HUES6 (cell line): ENCODE data around the gene RGS14.

ENCODE experiments used
- H3K27ac ChIP-seq: 2 replicates; pipeline ENCODE4 v1.7.0; 2013; ENCODE audit warnings: low read depth, mild to moderate bottlenecking, low read length, inconsistent platforms
- H3K27me3 ChIP-seq: 2 replicates; pipeline ENCODE4 v1.6.1; 2013; ENCODE audit warnings: low read length; ENCODE audit not compliant: control insufficient read depth, insufficient read depth
- H3K36me3 ChIP-seq: 2 replicates; pipeline ENCODE4 v1.6.1; 2013; ENCODE audit warnings: low read length; ENCODE audit not compliant: control insufficient read depth, insufficient read depth
- H3K4me1 ChIP-seq: 2 replicates; pipeline ENCODE4 v1.6.1; 2013; ENCODE audit warnings: low read length; ENCODE audit not compliant: control insufficient read depth, insufficient read depth
- H3K4me3 ChIP-seq: 2 replicates; pipeline ENCODE4 v1.5.1; 2013; ENCODE audit warnings: low read depth, low read length
- H3K9ac ChIP-seq: one replicate; pipeline ENCODE4 v1.6.1; 2013; ENCODE audit warnings: mild to moderate bottlenecking, low read length
- H3K9me3 ChIP-seq: 2 replicates; pipeline ENCODE4 v1.6.1; 2013; ENCODE audit warnings: low read depth, low read length; ENCODE audit not compliant: control insufficient read depth, insufficient read depth

The RGS14 gene

GRCh38 chr5:177384134-177384533, 26.4 kb downstream of the RGS14 start, which contains the start of gene SLC34A1:
TSS of gene SLC34A1 (plus strand) at chr5:177384434. CDS start at chr5:177385742, 1,308 bp downstream.
- H3K9me3 ChIP-seq, result no peaks in the 10 kb centered on the region
- no peak within 1 kb of the TSS for H3K27ac ChIP-seq
- peaks cover 20% of the 10 kb centered on the region for H3K27me3 ChIP-seq
- no peak within 1 kb of the TSS for H3K9ac ChIP-seq
- peaks cover 18% of the 10 kb centered on the region for H3K4me1 ChIP-seq
- H3K4me3 ChIP-seq, result no peak within 1 kb of the TSS
- no peaks in the 10 kb centered on the region for H3K36me3 ChIP-seq

GRCh38 chr5:177385720-177386119, 28.0 kb downstream of the RGS14 start:
- H3K9ac ChIP-seq, result no peak overlapping the region
- no peaks in the 10 kb centered on the region for H3K36me3 ChIP-seq
- no peak overlapping the region for H3K4me3 ChIP-seq
- H3K4me1 ChIP-seq, result peaks cover 29% of the 10 kb centered on the region
- no peaks in the 10 kb centered on the region for H3K9me3 ChIP-seq
- H3K27ac ChIP-seq, result no peak overlapping the region
- peaks cover 30% of the 10 kb centered on the region for H3K27me3 ChIP-seq

GRCh38 chr5:177386542-177386941, 28.8 kb downstream of the RGS14 start:
- Histone ChIP-seq H3K9ac (no peak overlapping the region), H3K9me3 (no peaks in the 10 kb centered on the region), H3K4me1 (peaks cover 24% of the 10 kb centered on the region), H3K36me3 (no peaks in the 10 kb centered on the region), H3K27ac (no peak overlapping the region), H3K27me3 (peaks cover 35% of the 10 kb centered on the region), H3K4me3 (no peak overlapping the region)

GRCh38 chr5:177387405-177387804, 29.7 kb downstream of the RGS14 start:
- Histone ChIP-seq H3K36me3 (no peaks in the 10 kb centered on the region), H3K4me1 (peaks cover 22% of the 10 kb centered on the region), H3K27ac (no peak overlapping the region), H3K4me3 (no peak overlapping the region), H3K9me3 (no peaks in the 10 kb centered on the region), H3K27me3 (peaks cover 38% of the 10 kb centered on the region), H3K9ac (no peak overlapping the region)

GRCh38 chr5:177388521-177389052, 30.9 kb downstream of the RGS14 start:
- Histone ChIP-seq H3K27me3 (peaks cover 35% of the 10 kb centered on the region), H3K9me3 (no peaks in the 10 kb centered on the region), H3K9ac (no peak overlapping the region), H3K36me3 (no peaks in the 10 kb centered on the region), H3K27ac (no peak overlapping the region), H3K4me3 (no peak overlapping the region), H3K4me1 (peaks cover 17% of the 10 kb centered on the region)

GRCh38 chr5:177389241-177390169, 31.8 kb downstream of the RGS14 start:
- H3K9ac ChIP-seq, result no peak overlapping the region
- peaks cover 27% of the 10 kb centered on the region for H3K27me3 ChIP-seq
- H3K27ac ChIP-seq, result no peak overlapping the region
- no peaks in the 10 kb centered on the region for H3K36me3 ChIP-seq
- H3K4me1 ChIP-seq, result peaks cover 23% of the 10 kb centered on the region
- no peak overlapping the region for H3K4me3 ChIP-seq
- no peaks in the 10 kb centered on the region for H3K9me3 ChIP-seq

GRCh38 chr5:177390363-177391300, 32.9 kb downstream of the RGS14 start:
- H3K27me3 ChIP-seq, result peaks cover 27% of the 10 kb centered on the region
- no peak overlapping the region for H3K27ac ChIP-seq
- no peaks in the 10 kb centered on the region for H3K9me3 ChIP-seq
- H3K4me3 ChIP-seq, result no peak overlapping the region
- H3K4me1 ChIP-seq, result peaks cover 23% of the 10 kb centered on the region
- H3K9ac ChIP-seq, result no peak overlapping the region
- H3K36me3 ChIP-seq, result no peaks in the 10 kb centered on the region

- Histone ChIP-seq H3K4me1 (peaks cover 28% of the 10 kb centered on the region), H3K4me3 (no peak overlapping the region), H3K27me3 (peaks cover 34% of the 10 kb centered on the region), H3K9me3 (no peaks in the 10 kb centered on the region), H3K36me3 (no peaks in the 10 kb centered on the region), H3K9ac (no peak overlapping the region), H3K27ac (no peak overlapping the region)
Measured at GRCh38 chr5:177392765-177393164, 35.0 kb downstream of the RGS14 start.

GRCh38 chr5:177393206-177393765, 35.6 kb downstream of the RGS14 start:
- Histone ChIP-seq H3K9ac (no peak overlapping the region), H3K27me3 (peaks cover 35% of the 10 kb centered on the region), H3K27ac (no peak overlapping the region), H3K4me3 (no peak overlapping the region), H3K9me3 (no peaks in the 10 kb centered on the region), H3K36me3 (no peaks in the 10 kb centered on the region), H3K4me1 (peaks cover 28% of the 10 kb centered on the region)

- Histone ChIP-seq H3K9ac (no peak overlapping the region), H3K9me3 (no peaks in the 10 kb centered on the region), H3K27ac (no peak overlapping the region), H3K4me1 (peaks cover 23% of the 10 kb centered on the region), H3K36me3 (no peaks in the 10 kb centered on the region), H3K27me3 (peaks cover 28% of the 10 kb centered on the region), H3K4me3 (no peak overlapping the region)
Measured at GRCh38 chr5:177393990-177394389, 36.3 kb downstream of the RGS14 start.
